ENCODE measurements around the gene CTNNA1.

DNA sequence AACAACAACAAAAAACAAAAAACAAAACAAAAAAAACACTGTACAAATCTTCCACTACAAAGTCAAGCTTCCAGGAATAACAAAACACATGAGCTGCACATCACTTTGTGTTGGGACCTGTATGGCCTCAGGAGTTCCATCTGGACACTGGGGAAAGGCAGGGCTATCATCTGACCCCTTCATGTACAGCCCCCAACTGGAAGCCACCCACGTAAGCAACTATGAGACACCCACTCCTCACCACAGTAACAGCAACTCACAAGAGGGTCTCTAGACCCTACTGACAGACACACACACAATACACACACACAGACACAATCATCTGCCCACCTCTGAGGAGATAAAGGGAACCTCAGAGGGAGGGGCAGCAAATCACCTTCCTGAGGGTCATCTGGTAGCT, 203.6 kb downstream of the CTNNA1 start:
- TF ChIP-seq, protein P1, sequence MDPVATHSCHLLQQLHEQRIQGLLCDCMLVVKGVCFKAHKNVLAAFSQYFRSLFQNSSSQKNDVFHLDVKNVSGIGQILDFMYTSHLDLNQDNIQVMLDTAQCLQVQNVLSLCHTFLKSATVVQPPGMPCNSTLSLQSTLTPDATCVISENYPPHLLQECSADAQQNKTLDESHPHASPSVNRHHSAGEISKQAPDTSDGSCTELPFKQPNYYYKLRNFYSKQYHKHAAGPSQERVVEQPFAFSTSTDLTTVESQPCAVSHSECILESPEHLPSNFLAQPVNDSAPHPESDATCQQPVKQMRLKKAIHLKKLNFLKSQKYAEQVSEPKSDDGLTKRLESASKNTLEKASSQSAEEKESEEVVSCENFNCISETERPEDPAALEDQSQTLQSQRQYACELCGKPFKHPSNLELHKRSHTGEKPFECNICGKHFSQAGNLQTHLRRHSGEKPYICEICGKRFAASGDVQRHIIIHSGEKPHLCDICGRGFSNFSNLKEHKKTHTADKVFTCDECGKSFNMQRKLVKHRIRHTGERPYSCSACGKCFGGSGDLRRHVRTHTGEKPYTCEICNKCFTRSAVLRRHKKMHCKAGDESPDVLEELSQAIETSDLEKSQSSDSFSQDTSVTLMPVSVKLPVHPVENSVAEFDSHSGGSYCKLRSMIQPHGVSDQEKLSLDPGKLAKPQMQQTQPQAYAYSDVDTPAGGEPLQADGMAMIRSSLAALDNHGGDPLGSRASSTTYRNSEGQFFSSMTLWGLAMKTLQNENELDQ (tag by site-specific recombination; IDR thresholded peaks at IDR 0.05; ENCODE audit: low read depth) = no peak
- TF ChIP-seq ZNF548 (tag by site-specific recombination; IDR thresholded peaks at IDR 0.05) (no peak), ZNF843 (tag by site-specific recombination; IDR thresholded peaks at IDR 0.05) (no peak), ZNF248 (tag by site-specific recombination; IDR thresholded peaks at IDR 0.05) (no peak), ZSCAN30 (tag by site-specific recombination; IDR thresholded peaks at IDR 0.05) (no peak), ZNF76 (tag by site-specific recombination; IDR thresholded peaks at IDR 0.05; ENCODE audit: borderline replicate concordance, low read depth) (no peak), OSR2 (tag by site-specific recombination; IDR thresholded peaks at IDR 0.05) (no peak), ZNF610 (tag by site-specific recombination; IDR thresholded peaks at IDR 0.05; ENCODE audit: borderline replicate concordance) (no peak)
- TF ChIP-seq, protein P2, sequence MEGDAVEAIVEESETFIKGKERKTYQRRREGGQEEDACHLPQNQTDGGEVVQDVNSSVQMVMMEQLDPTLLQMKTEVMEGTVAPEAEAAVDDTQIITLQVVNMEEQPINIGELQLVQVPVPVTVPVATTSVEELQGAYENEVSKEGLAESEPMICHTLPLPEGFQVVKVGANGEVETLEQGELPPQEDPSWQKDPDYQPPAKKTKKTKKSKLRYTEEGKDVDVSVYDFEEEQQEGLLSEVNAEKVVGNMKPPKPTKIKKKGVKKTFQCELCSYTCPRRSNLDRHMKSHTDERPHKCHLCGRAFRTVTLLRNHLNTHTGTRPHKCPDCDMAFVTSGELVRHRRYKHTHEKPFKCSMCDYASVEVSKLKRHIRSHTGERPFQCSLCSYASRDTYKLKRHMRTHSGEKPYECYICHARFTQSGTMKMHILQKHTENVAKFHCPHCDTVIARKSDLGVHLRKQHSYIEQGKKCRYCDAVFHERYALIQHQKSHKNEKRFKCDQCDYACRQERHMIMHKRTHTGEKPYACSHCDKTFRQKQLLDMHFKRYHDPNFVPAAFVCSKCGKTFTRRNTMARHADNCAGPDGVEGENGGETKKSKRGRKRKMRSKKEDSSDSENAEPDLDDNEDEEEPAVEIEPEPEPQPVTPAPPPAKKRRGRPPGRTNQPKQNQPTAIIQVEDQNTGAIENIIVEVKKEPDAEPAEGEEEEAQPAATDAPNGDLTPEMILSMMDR (tag by site-specific recombination; IDR thresholded peaks at IDR 0.05) = no peak
- TF ChIP-seq, protein P3, sequence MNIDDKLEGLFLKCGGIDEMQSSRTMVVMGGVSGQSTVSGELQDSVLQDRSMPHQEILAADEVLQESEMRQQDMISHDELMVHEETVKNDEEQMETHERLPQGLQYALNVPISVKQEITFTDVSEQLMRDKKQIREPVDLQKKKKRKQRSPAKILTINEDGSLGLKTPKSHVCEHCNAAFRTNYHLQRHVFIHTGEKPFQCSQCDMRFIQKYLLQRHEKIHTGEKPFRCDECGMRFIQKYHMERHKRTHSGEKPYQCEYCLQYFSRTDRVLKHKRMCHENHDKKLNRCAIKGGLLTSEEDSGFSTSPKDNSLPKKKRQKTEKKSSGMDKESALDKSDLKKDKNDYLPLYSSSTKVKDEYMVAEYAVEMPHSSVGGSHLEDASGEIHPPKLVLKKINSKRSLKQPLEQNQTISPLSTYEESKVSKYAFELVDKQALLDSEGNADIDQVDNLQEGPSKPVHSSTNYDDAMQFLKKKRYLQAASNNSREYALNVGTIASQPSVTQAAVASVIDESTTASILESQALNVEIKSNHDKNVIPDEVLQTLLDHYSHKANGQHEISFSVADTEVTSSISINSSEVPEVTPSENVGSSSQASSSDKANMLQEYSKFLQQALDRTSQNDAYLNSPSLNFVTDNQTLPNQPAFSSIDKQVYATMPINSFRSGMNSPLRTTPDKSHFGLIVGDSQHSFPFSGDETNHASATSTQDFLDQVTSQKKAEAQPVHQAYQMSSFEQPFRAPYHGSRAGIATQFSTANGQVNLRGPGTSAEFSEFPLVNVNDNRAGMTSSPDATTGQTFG (tag by site-specific recombination; IDR thresholded peaks at IDR 0.05; ENCODE audit: borderline replicate concordance) = no peak
- TF ChIP-seq, protein P4, sequence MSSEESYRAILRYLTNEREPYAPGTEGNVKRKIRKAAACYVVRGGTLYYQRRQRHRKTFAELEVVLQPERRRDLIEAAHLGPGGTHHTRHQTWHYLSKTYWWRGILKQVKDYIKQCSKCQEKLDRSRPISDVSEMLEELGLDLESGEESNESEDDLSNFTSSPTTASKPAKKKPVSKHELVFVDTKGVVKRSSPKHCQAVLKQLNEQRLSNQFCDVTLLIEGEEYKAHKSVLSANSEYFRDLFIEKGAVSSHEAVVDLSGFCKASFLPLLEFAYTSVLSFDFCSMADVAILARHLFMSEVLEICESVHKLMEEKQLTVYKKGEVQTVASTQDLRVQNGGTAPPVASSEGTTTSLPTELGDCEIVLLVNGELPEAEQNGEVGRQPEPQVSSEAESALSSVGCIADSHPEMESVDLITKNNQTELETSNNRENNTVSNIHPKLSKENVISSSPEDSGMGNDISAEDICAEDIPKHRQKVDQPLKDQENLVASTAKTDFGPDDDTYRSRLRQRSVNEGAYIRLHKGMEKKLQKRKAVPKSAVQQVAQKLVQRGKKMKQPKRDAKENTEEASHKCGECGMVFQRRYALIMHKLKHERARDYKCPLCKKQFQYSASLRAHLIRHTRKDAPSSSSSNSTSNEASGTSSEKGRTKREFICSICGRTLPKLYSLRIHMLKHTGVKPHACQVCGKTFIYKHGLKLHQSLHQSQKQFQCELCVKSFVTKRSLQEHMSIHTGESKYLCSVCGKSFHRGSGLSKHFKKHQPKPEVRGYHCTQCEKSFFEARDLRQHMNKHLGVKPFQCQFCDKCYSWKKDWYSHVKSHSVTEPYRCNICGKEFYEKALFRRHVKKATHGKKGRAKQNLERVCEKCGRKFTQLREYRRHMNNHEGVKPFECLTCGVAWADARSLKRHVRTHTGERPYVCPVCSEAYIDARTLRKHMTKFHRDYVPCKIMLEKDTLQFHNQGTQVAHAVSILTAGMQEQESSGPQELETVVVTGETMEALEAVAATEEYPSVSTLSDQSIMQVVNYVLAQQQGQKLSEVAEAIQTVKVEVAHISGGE (tag by site-specific recombination; conservative IDR thresholded peaks at IDR 0.05; ENCODE audit: low read depth) = no peak

All from HEK293 (cell line).